A549 (cell line): ENCODE measurements around the gene CLASP1. TPM values are rescaled to one million over a fixed set of nuclear protein-coding genes. Genes with fewer than 3 reads are reported as not detected.

Experiments
- ATAC-seq, 2 experiments: fragments of 200-7000 bp in 1 of 2; fragments of >200 bp in 1 of 2; cut with Nextera tagmentation in 1 of 2; cut with Tn5 transposase in 1 of 2; 3 replicates each; pipeline versions ENCODE4 v1.8.0 to v1.9.1; 2018 to 2020; ENCODE audit warnings: mild to moderate bottlenecking in 1 of 2, moderate library complexity in 1 of 2
- CTCF ChIA-PET: fragments of 300-600 bp; sonication (Branson Sonifier 250); formaldehyde crosslinking; extraction: SDS; loops from one replicate; lab custom pipeline; 2021; ENCODE audit warnings: antibody characterized with exemption, inconsistent platforms; lab: Yijun Ruan, JAX
- POLR2A ChIA-PET: fragments of 350-600 bp; formaldehyde crosslinking; extraction: SDS; loops from one replicate; lab custom pipeline; 2021; ENCODE audit warnings: antibody characterized with exemption, inconsistent platforms; lab: Yijun Ruan, JAX
- DNase-seq, 2 experiments: peaks; one replicate each; pipeline versions ENCODE4 v3.0.0 to v3.0.0-alpha.2; 2011 to 2016; ENCODE audit warnings: low read depth in 1 of 2, low spot score in 1 of 2
- FAIRE-seq: peaks from 2 replicates; lab custom pipeline; 2011; peaks lifted over from hg19 to GRCh38; lab: Jason Lieb, UNC
- H3K27ac ChIP-seq, 2 experiments: fragments of >200 bp; sonication (Bioruptor Twin); formaldehyde crosslinking; 3 replicates each; pipeline ENCODE4 v1.5.1; 2016 to 2017
- H3K4me1 ChIP-seq: fragments of >200 bp; sonication (Bioruptor Twin); formaldehyde crosslinking; 3 replicates; pipeline ENCODE4 v1.6.1; 2016
- H3K4me2 ChIP-seq: fragments of >200 bp; sonication (Bioruptor Twin); formaldehyde crosslinking; 3 replicates; pipeline ENCODE4 v1.6.1; 2016
- H3K4me3 ChIP-seq: fragments of >200 bp; sonication (Bioruptor Twin); formaldehyde crosslinking; 3 replicates; pipeline ENCODE4 v1.5.1; 2016
- H3K9me3 ChIP-seq: fragments of >200 bp; sonication (Bioruptor Twin); formaldehyde crosslinking; 3 replicates; pipeline ENCODE4 v1.6.1; 2016
- CBX8 ChIP-seq: fragments of 200-600 bp; sonication (generic); IDR thresholded peaks from 2 replicates; pipeline ENCODE4 v1.6.1; 2016
- CEBPB ChIP-seq, 2 experiments: fragments of >200 bp in 1 of 2; sonication (Bioruptor Twin) in 1 of 2; formaldehyde crosslinking in 1 of 2; IDR thresholded peaks; 2 replicates each; pipeline ENCODE4 v1.6.1; 2012 to 2016
- CHD2 ChIP-seq: fragments of 150-350 bp; IDR thresholded peaks from 2 replicates; pipeline ENCODE4 v1.6.1; 2014; ENCODE audit warnings: low read length; ENCODE audit not compliant: partially characterized antibody
- EHF ChIP-seq: fragments of 250-450 bp; sonication (Bioruptor Pico); IDR thresholded peaks from 2 replicates; pipeline ENCODE4 v1.5.0; 2020; ENCODE audit warnings: mild to moderate bottlenecking
- EP300 ChIP-seq, 2 experiments: fragments of >200 bp; sonication (Bioruptor Twin); formaldehyde crosslinking; IDR thresholded peaks; 2 replicates in 1 of 2; 3 replicates in 1 of 2; pipeline ENCODE4 v1.6.1; 2016 to 2017
- FOSB ChIP-seq: fragments of 250-450 bp; sonication (Bioruptor Pico); IDR thresholded peaks from 2 replicates; pipeline ENCODE4 v1.5.0; 2020; ENCODE audit warnings: mild to moderate bottlenecking, moderate library complexity
- FOSL2 ChIP-seq, 2 experiments: fragments of 450-650 bp in 1 of 2; fragments of >200 bp in 1 of 2; sonication (Bioruptor Twin) in 1 of 2; formaldehyde crosslinking; IDR thresholded peaks; 2 replicates each; pipeline versions ENCODE4 v1.5.0 to v1.6.1; 2016 to 2020; ENCODE audit warnings: mild to moderate bottlenecking in 1 of 2, moderate library complexity in 1 of 2
- HES2 ChIP-seq: fragments of >200 bp; sonication (Bioruptor Twin); formaldehyde crosslinking; IDR thresholded peaks from 2 replicates; pipeline ENCODE4 v1.6.1; 2016
- HEYL ChIP-seq: fragments of 250-450 bp; sonication (Bioruptor Pico); IDR thresholded peaks from 2 replicates; pipeline ENCODE4 v1.8.0; 2021; ENCODE audit warnings: mild to moderate bottlenecking, moderate library complexity
- HOXB13 ChIP-seq: fragments of 250-450 bp; sonication (Bioruptor Pico); IDR thresholded peaks from 2 replicates; pipeline ENCODE4 v1.5.0; 2020; ENCODE audit warnings: low read depth, mild to moderate bottlenecking, moderate library complexity
- HOXB5 ChIP-seq: fragments of 250-450 bp; sonication (Bioruptor Pico); IDR thresholded peaks from 2 replicates; pipeline ENCODE4 v1.5.0; 2020; ENCODE audit warnings: mild to moderate bottlenecking, moderate library complexity
- KDM1A ChIP-seq: fragments of 200-600 bp; sonication (generic); IDR thresholded peaks from 2 replicates; pipeline ENCODE4 v1.6.1; 2016; ENCODE audit warnings: low read depth, mild to moderate bottlenecking
- MAFK ChIP-seq: fragments of 450-650 bp; IDR thresholded peaks from 2 replicates; pipeline ENCODE4 v1.6.1; 2014; ENCODE audit not compliant: partially characterized antibody
- MAX ChIP-seq: IDR thresholded peaks from 2 replicates; pipeline ENCODE4 v1.6.1; 2012
- MAZ ChIP-seq: fragments of 150-350 bp; IDR thresholded peaks from 2 replicates; pipeline ENCODE4 v1.6.1; 2014; ENCODE audit warnings: antibody characterized with exemption, low read depth, low read length, borderline replicate concordance
- MYC ChIP-seq: IDR thresholded peaks from 2 replicates; pipeline ENCODE4 v1.6.1; 2012; ENCODE audit warnings: mild to moderate bottlenecking, inconsistent platforms, low read length, improper control_type of control experiment, borderline replicate concordance
- NR3C1 ChIP-seq: fragments of >200 bp; sonication (Bioruptor Twin); formaldehyde crosslinking; IDR thresholded peaks from 3 replicates; pipeline ENCODE4 v1.6.1; 2017
- RARB ChIP-seq: fragments of 250-450 bp; sonication (Bioruptor Pico); IDR thresholded peaks from 2 replicates; pipeline ENCODE4 v1.8.0; 2021; ENCODE audit warnings: mild to moderate bottlenecking, moderate library complexity
- RCOR1 ChIP-seq: fragments of 150-350 bp; IDR thresholded peaks from 2 replicates; pipeline ENCODE4 v1.6.1; 2014; ENCODE audit warnings: antibody characterized with exemption, low read length, low read depth
- REST ChIP-seq: fragments of 200-600 bp; sonication (generic); IDR thresholded peaks from 2 replicates; pipeline ENCODE4 v1.6.1; 2016; ENCODE audit warnings: antibody characterized with exemption, mild to moderate bottlenecking, moderate library complexity
- RFX5 ChIP-seq: fragments of 450-650 bp; IDR thresholded peaks from 2 replicates; pipeline ENCODE4 v1.7.1; 2014; ENCODE audit warnings: antibody characterized with exemption, mild to moderate bottlenecking, moderate library complexity
- SMC3 ChIP-seq: fragments of >200 bp; sonication (Bioruptor Twin); formaldehyde crosslinking; IDR thresholded peaks from 3 replicates; pipeline ENCODE4 v1.6.1; 2018; ENCODE audit warnings: inconsistent platforms
- SREBF2 ChIP-seq: fragments of 450-650 bp; IDR thresholded peaks from 2 replicates; pipeline ENCODE4 v1.6.1; 2014; ENCODE audit warnings: mild to moderate bottlenecking, moderate library complexity
- ZFP36 ChIP-seq: fragments of 450-650 bp; IDR thresholded peaks from 2 replicates; pipeline ENCODE4 v1.6.1; 2014; ENCODE audit warnings: borderline replicate concordance; ENCODE audit not compliant: partially characterized antibody
- ZSCAN20 ChIP-seq: fragments of 250-450 bp; sonication (Bioruptor Pico); IDR thresholded peaks from 2 replicates; pipeline ENCODE4 v1.8.0; 2022; ENCODE audit warnings: mild to moderate bottlenecking, moderate library complexity
- WGBS: methylation state at CpG from one replicate; pipeline ENCODE4 v1.1.6; 2017; ENCODE audit errors: missing lambda C conversion rate; 5-methylcytosine and 5-hydroxymethylcytosine counted together
- polyA plus RNA-seq, 4 experiments: library from polyadenylated mRNA; depleted of rRNA in 3 of 4; stranded (reverse); fragments of >200 nt; fragmentation: RNase III in 1 of 4; extraction: RNeasy Plus Mini Kit Qiagen cat#74134 plus additional on column Dnase treatment in 1 of 4; gene quantifications; 2 replicates in 3 of 4; 3 replicates in 1 of 4; pipeline ENCODE4 v1.2.3, GENCODE V29; 2011 to 2017
- TF ChIP-seq, protein P1 (sequence below): fragments of 250-450 bp; sonication (Bioruptor Pico); IDR thresholded peaks from 2 replicates; pipeline ENCODE4 v1.5.0; 2020; ENCODE audit warnings: low read depth, mild to moderate bottlenecking, moderate library complexity
- TF ChIP-seq, protein P2 (sequence below): IDR thresholded peaks from 2 replicates; pipeline ENCODE4 v1.6.1; 2012; ENCODE audit warnings: low read depth, borderline replicate concordance

Gene CLASP1
- polyA plus RNA-seq, 2 of the 4 experiments (the other 2 are of a cell fraction) = 11.7 to 15.8 TPM

GRCh38 chr2:121309323-121309722, 339.9 kb downstream of the CLASP1 start:
- no peak for DNase-seq
- H3K4me1 ChIP-seq = no peaks in the 10 kb centered on the region
- no peak overlapping the region for H3K27ac ChIP-seq
- no peak overlapping the region for H3K4me2 ChIP-seq
- H3K4me3 ChIP-seq = no peak overlapping the region
- no peak for FAIRE-seq
- CTCF ChIA-PET = no interaction called here
- no peak for TF ChIP-seq MYC
- TF ChIP-seq ZSCAN20 (CRISPR knock-in tag) = no peak
- TF ChIP-seq SMC3 = no peak
- no peak for TF ChIP-seq HOXB13
- TF ChIP-seq, protein P1, sequence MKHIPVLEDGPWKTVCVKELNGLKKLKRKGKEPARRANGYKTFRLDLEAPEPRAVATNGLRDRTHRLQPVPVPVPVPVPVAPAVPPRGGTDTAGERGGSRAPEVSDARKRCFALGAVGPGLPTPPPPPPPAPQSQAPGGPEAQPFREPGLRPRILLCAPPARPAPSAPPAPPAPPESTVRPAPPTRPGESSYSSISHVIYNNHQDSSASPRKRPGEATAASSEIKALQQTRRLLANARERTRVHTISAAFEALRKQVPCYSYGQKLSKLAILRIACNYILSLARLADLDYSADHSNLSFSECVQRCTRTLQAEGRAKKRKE = no peak
- no peak for TF ChIP-seq MAFK
- TF ChIP-seq CEBPB (IDR thresholded peaks at IDR 0.05) = no peak
- no peak for TF ChIP-seq EP300 (IDR thresholded peaks at IDR 0.05)
- no peak for TF ChIP-seq REST
- TF ChIP-seq, protein P2, sequence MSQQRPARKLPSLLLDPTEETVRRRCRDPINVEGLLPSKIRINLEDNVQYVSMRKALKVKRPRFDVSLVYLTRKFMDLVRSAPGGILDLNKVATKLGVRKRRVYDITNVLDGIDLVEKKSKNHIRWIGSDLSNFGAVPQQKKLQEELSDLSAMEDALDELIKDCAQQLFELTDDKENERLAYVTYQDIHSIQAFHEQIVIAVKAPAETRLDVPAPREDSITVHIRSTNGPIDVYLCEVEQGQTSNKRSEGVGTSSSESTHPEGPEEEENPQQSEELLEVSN = no peak
- no peak for TF ChIP-seq HEYL
- no peak for TF ChIP-seq RCOR1
- TF ChIP-seq MAX = no peak
- TF ChIP-seq NR3C1 = no peak
- TF ChIP-seq RFX5 = no peak
- no peak for TF ChIP-seq HOXB5
- no peak for TF ChIP-seq MAZ
- no peak for TF ChIP-seq FOSL2 (IDR thresholded peaks at IDR 0.05)
- no peak for TF ChIP-seq FOSL2 (CRISPR knock-in tag; IDR thresholded peaks at IDR 0.05)
- TF ChIP-seq, all 56 proteins: peak for 0
- no peak for ATAC-seq
- POLR2A ChIA-PET = no interaction called here
- no peaks in the 10 kb centered on the region for H3K9me3 ChIP-seq

DNA sequence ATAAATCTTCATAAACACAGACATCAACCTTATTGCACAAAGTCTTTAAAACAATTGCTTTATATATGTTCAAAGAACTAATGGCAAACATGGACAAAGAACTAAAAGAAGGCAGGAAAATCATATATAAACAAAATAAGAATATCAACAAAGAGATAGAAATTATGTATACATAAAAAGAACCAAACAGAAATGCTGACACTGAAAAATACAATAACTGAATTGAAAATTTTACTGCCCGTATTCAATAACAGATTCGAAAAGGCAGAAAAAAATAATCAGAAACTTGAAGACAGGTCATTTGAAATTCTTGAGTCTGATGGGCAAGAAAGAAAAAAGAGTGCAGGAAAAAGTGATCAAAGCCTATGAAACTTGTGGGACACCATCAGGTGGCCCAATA, 342.2 kb downstream of the CLASP1 start:
- POLR2A ChIA-PET = no interaction called here
- no peaks in the 10 kb centered on the region for H3K9me3 ChIP-seq
- no peak for TF ChIP-seq ZSCAN20 (CRISPR knock-in tag)
- TF ChIP-seq MAFK = peak; percentile 79
- TF ChIP-seq, all 56 proteins: peak for 1
- no peak for ATAC-seq
- no peak for DNase-seq
- CTCF ChIA-PET = no interaction called here
- 35% methylated on average over 2 of the region's 2 CpGs for WGBS
- no peak overlapping the region for H3K4me3 ChIP-seq
- no peaks in the 10 kb centered on the region for H3K4me1 ChIP-seq
- H3K27ac ChIP-seq = no peak overlapping the region
- no peak overlapping the region for H3K4me2 ChIP-seq
- FAIRE-seq = no peak

DNA sequence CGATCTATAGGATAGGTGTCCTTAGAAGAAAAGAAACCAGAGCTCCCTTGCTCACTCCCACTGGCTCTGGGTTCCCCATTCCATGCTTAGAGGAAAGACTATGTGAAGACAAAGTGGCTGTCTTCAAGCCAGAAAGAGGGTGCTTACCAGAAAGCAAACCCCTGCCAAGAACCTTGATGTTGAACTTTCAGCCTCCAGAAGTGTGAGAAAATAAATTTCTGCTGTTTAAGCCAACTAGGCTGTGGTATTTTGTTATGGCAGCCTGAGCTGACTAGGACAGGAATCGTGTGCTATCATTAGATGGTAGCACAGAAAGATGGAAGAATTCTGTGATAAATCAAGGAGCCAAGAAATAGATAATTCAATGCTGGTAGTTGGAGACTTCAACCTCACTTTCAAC, 344.3 kb downstream of the CLASP1 start:
- no peak for DNase-seq
- FAIRE-seq = no peak
- H3K4me2 ChIP-seq = no peak overlapping the region
- no peaks in the 10 kb centered on the region for H3K4me1 ChIP-seq
- no peak overlapping the region for H3K4me3 ChIP-seq
- TF ChIP-seq HES2 (no peak), MAZ (no peak), HOXB5 (no peak), RARB (CRISPR knock-in tag) (no peak), SREBF2 (no peak), FOSL2 (IDR thresholded peaks at IDR 0.05) (no peak), FOSL2 (CRISPR knock-in tag; IDR thresholded peaks at IDR 0.05) (no peak), MAFK (no peak), CBX8 (no peak), EHF (CRISPR knock-in tag) (no peak), RCOR1 (no peak), HEYL (no peak), SMC3 (no peak), ZFP36 (no peak), KDM1A (no peak), FOSB (no peak), CHD2 (no peak), CEBPB (IDR thresholded peaks at IDR 0.05) (no peak)
- TF ChIP-seq, protein P2 = no peak
- CTCF ChIA-PET = interaction anchor here (1.3 to 2.4 kb wide), 3 partner anchors 10 to 220 kb away, joined by 3 to 7 read pairs (median 4); no protein-coding TSS in a partner anchor
- H3K9me3 ChIP-seq = no peaks in the 10 kb centered on the region
- WGBS = 0% methylated on average over 2 of the region's 2 CpGs
- no peak for ATAC-seq
- H3K27ac ChIP-seq = no peak overlapping the region
- POLR2A ChIA-PET = no interaction called here
